GM12878 (cell line): ENCODE measurements around the gene ARL5C. TPM values are rescaled to one million over a fixed set of nuclear protein-coding genes. Genes with fewer than 3 reads are reported as not detected.

ENCODE experiments used
- ATAC-seq: fragments of 200-7000 bp; cut with Tn5 transposase; 3 replicates; pipeline ENCODE4 v1.9.1; 2020; ENCODE audit warnings: mild to moderate bottlenecking, moderate library complexity
- BruUV-seq: library from RNA; stranded (reverse); fragments of 400-500 nt; replicated peaks from 2 replicates; lab custom pipeline; 2021; lab: Mats Ljungman, UMichigan
- CTCF ChIA-PET: fragments of 300-600 bp; sonication (Branson Sonifier 250); formaldehyde crosslinking; extraction: SDS; loops from one replicate; lab custom pipeline; 2021; ENCODE audit warnings: inconsistent platforms; lab: Yijun Ruan, JAX
- POLR2A ChIA-PET: fragments of 350-600 bp; formaldehyde crosslinking; extraction: SDS; loops from one replicate; lab custom pipeline; 2021; ENCODE audit warnings: inconsistent platforms; lab: Charles Lee
- RAD21 ChIA-PET: fragments of 300-600 bp; sonication (Branson Sonifier 250); formaldehyde crosslinking; loops from one replicate; lab custom pipeline; 2023; ENCODE audit warnings: antibody characterized with exemption; ENCODE audit not compliant: unreplicated experiment; lab: Charles Lee
- SMC1A ChIA-PET: fragments of 300-600 bp; sonication (Branson Sonifier 250); formaldehyde crosslinking; loops from one replicate; lab custom pipeline; 2023; ENCODE audit not compliant: unreplicated experiment, uncharacterized antibody; lab: Charles Lee
- DNase-seq: peaks from one replicate; pipeline ENCODE4 v3.0.0-alpha.2; 2011; ENCODE audit warnings: low read depth, low spot score
- FAIRE-seq: peaks from 3 replicates; lab custom pipeline; 2011; peaks lifted over from hg19 to GRCh38; lab: Jason Lieb, UNC
- H2AFZ ChIP-seq: 2 replicates; pipeline ENCODE4 v1.6.0; 2011; ENCODE audit warnings: low read depth, low read length, control low read depth; ENCODE audit not compliant: control insufficient read depth
- H3K27ac ChIP-seq: 2 replicates; pipeline ENCODE4 v1.5.1; 2011; ENCODE audit warnings: control low read depth; ENCODE audit not compliant: control insufficient read depth, insufficient read depth
- H3K27me3 ChIP-seq, 2 experiments: replicated peaks in 1 of 2; 2 replicates each; pipeline versions ENCODE4 v1.6.0 to v1.6.1; 2011; ENCODE audit warnings: low read length in 1 of 2; ENCODE audit not compliant: control insufficient read depth in 2 of 2, insufficient read depth in 2 of 2
- H3K36me3 ChIP-seq, 2 experiments: 2 replicates each; pipeline ENCODE4 v1.5.1; 2011; ENCODE audit warnings: low read length in 1 of 2; ENCODE audit not compliant: control insufficient read depth in 2 of 2, insufficient read depth in 2 of 2
- H3K4me1 ChIP-seq: 2 replicates; pipeline ENCODE4 v1.6.1; 2011; ENCODE audit warnings: mild to moderate bottlenecking, low read length, moderate library complexity, mixed read lengths; ENCODE audit not compliant: control insufficient read depth, insufficient read depth
- H3K4me2 ChIP-seq: 2 replicates; pipeline ENCODE4 v1.6.0; 2011; ENCODE audit warnings: control low read depth; ENCODE audit not compliant: control insufficient read depth, insufficient read depth
- H3K4me3 ChIP-seq: fragments of 200-600 bp; sonication (generic); 2 replicates; pipeline ENCODE4 v1.5.1; 2016
- H3K79me2 ChIP-seq: 2 replicates; pipeline ENCODE4 v1.6.0; 2011; ENCODE audit warnings: low read length; ENCODE audit not compliant: control insufficient read depth, insufficient read depth
- H3K9ac ChIP-seq: 2 replicates; pipeline ENCODE4 v1.8.0; 2011; ENCODE audit warnings: low read length, control low read depth, mixed read lengths; ENCODE audit not compliant: control insufficient read depth, insufficient read depth
- H3K9me3 ChIP-seq: replicated peaks from 3 replicates; pipeline ENCODE4 v1.5.1; 2011; ENCODE audit warnings: mild to moderate bottlenecking, low read length; ENCODE audit not compliant: control insufficient read depth, insufficient read depth
- H4K20me1 ChIP-seq: 2 replicates; pipeline ENCODE4 v1.6.0; 2011; ENCODE audit not compliant: control insufficient read depth, insufficient read depth
- ATF3 ChIP-seq: IDR thresholded peaks from 2 replicates; pipeline ENCODE4 v1.6.1; 2011; ENCODE audit warnings: low read depth, mild to moderate bottlenecking, low read length, moderate library complexity, borderline replicate concordance; ENCODE audit errors: extremely low read depth
- GATAD2B ChIP-seq: fragments of 450-650 bp; conservative IDR thresholded peaks from 2 replicates; pipeline ENCODE4 v1.6.1; 2017; ENCODE audit warnings: low read depth, mild to moderate bottlenecking, moderate library complexity
- NRF1 ChIP-seq: conservative IDR thresholded peaks from 2 replicates; pipeline ENCODE4 v1.6.1; 2011; ENCODE audit warnings: mild to moderate bottlenecking, low read depth, low read length, improper control_type of control experiment
- POLR2A ChIP-seq: IDR thresholded peaks from 2 replicates; pipeline ENCODE4 v1.6.1; 2011; ENCODE audit warnings: low read depth, mild to moderate bottlenecking, low read length
- POLR2AphosphoS2 ChIP-seq: IDR thresholded peaks from 2 replicates; pipeline ENCODE4 v1.6.1; 2011; ENCODE audit warnings: low read depth, mild to moderate bottlenecking, low read length, improper control_type of control experiment, moderate library complexity
- SMAD5 ChIP-seq: IDR thresholded peaks from 2 replicates; pipeline ENCODE4 v1.6.1; 2016; ENCODE audit warnings: antibody characterized with exemption, low read depth
- WGBS: methylation state at CpG from one replicate; pipeline ENCODE4 v1.1.6; 2016; ENCODE audit warnings: low lambda C conversion rate; ENCODE audit not compliant: insufficient replicate concordance, insufficient coverage; ENCODE audit errors: missing lambda C conversion rate; 5-methylcytosine and 5-hydroxymethylcytosine counted together
- in situ Hi-C: fragments of 300-500 bp; cut with MboI; formaldehyde crosslinking; loops from 9 replicates; pipeline ENCODE4 v1.14.3; 2018; ENCODE audit warnings: mixed read lengths
- intact Hi-C: fragments of 100-400 bp; cut with micrococcal nuclease; formaldehyde crosslinking; loops from one replicate; pipeline ENCODE4 v1.14.2; 2022; ENCODE audit not compliant: unreplicated experiment
- polyA plus RNA-seq, 11 experiments: library from polyadenylated mRNA; depleted of rRNA in 4 of 11; unstranded in 6 of 11; stranded (reverse) in 5 of 11; fragments of >200 nt; fragmentation: Nextera tagmentation in 4 of 11; fragmentation: Illumina TruSeq in 1 of 11; extraction: Ambion mirVana in 4 of 11; extraction: Trizol in 1 of 11; gene quantifications; 1 replicate in 1 of 11; 2 replicates in 10 of 11; pipeline versions ENCODE4 v1.2.1 to v1.2.3, GENCODE V29; 2011 to 2016; ENCODE audit warnings: inconsistent platforms in 2 of 11, missing spikeins in 2 of 11, low read depth in 1 of 11
- total RNA-seq, 4 experiments: library from RNA; depleted of rRNA in 3 of 4; stranded (reverse); fragments of >200 nt in 3 of 4; fragmentation: Illumina TruSeq in 1 of 4; extraction: Trizol in 1 of 4; gene quantifications; 2 replicates each; pipeline versions ENCODE4 v1.2.1 to v1.2.3, GENCODE V29; 2013 to 2021
- TF ChIP-seq, protein P1 (sequence below): fragments of 450-650 bp; IDR thresholded peaks from 2 replicates; pipeline ENCODE4 v1.6.1; 2017; ENCODE audit warnings: mild to moderate bottlenecking
- TF ChIP-seq, protein P2 (sequence below): fragments of 450-650 bp; formaldehyde crosslinking; IDR thresholded peaks from 2 replicates; pipeline ENCODE4 v1.4.0; 2020; ENCODE audit warnings: mild to moderate bottlenecking, moderate library complexity

ARL5C gene
- total and polyA plus RNA-seq, 10 of the 15 experiments (the other 5 are each of a cell fraction or from before 2014, with no cell fraction given): not detected

DNA sequence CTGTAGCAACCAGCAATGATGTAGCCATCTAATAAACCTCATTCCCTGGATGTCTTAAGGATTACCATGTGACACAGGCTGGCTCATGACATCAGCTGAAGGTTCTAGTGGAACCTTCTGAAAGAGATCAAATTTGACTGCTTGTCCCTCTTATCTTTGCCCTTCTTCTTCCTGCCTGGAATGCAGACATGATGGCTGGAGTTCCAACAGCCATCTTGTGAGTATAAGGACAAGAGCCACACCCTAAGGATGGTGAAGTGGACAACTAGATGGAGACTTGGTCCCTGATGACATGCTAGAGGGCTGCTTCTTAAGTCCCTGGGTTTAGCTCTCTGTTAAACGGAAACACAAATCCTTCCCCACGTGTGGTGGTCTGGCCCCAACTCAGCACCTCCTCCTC lies 52.1 kb downstream of the ARL5C start:
- no peak for FAIRE-seq

More for the DNA sequence above, 52.1 kb downstream of the ARL5C start:
- TF ChIP-seq, protein P1, sequence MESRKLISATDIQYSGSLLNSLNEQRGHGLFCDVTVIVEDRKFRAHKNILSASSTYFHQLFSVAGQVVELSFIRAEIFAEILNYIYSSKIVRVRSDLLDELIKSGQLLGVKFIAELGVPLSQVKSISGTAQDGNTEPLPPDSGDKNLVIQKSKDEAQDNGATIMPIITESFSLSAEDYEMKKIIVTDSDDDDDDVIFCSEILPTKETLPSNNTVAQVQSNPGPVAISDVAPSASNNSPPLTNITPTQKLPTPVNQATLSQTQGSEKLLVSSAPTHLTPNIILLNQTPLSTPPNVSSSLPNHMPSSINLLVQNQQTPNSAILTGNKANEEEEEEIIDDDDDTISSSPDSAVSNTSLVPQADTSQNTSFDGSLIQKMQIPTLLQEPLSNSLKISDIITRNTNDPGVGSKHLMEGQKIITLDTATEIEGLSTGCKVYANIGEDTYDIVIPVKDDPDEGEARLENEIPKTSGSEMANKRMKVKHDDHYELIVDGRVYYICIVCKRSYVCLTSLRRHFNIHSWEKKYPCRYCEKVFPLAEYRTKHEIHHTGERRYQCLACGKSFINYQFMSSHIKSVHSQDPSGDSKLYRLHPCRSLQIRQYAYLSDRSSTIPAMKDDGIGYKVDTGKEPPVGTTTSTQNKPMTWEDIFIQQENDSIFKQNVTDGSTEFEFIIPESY: no peak
- TF ChIP-seq, protein P2, sequence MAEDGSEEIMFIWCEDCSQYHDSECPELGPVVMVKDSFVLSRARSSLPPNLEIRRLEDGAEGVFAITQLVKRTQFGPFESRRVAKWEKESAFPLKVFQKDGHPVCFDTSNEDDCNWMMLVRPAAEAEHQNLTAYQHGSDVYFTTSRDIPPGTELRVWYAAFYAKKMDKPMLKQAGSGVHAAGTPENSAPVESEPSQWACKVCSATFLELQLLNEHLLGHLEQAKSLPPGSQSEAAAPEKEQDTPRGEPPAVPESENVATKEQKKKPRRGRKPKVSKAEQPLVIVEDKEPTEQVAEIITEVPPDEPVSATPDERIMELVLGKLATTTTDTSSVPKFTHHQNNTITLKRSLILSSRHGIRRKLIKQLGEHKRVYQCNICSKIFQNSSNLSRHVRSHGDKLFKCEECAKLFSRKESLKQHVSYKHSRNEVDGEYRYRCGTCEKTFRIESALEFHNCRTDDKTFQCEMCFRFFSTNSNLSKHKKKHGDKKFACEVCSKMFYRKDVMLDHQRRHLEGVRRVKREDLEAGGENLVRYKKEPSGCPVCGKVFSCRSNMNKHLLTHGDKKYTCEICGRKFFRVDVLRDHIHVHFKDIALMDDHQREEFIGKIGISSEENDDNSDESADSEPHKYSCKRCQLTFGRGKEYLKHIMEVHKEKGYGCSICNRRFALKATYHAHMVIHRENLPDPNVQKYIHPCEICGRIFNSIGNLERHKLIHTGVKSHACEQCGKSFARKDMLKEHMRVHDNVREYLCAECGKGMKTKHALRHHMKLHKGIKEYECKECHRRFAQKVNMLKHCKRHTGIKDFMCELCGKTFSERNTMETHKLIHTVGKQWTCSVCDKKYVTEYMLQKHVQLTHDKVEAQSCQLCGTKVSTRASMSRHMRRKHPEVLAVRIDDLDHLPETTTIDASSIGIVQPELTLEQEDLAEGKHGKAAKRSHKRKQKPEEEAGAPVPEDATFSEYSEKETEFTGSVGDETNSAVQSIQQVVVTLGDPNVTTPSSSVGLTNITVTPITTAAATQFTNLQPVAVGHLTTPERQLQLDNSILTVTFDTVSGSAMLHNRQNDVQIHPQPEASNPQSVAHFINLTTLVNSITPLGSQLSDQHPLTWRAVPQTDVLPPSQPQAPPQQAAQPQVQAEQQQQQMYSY (CRISPR knock-in tag): no peak
- TF ChIP-seq ATF3: no peak
- TF ChIP-seq POLR2AphosphoS2: no peak
- TF ChIP-seq GATAD2B: no peak
- TF ChIP-seq SMAD5: no peak
- TF ChIP-seq NRF1: no peak
- no peak for TF ChIP-seq POLR2A
- H2AFZ ChIP-seq: no peak overlapping the region
- no peak overlapping the region for H3K4me2 ChIP-seq
- peaks cover 0 to 1% of the 10 kb centered on the region in 2 experiments; a peak in 2 of 4 replicates for H3K27me3 ChIP-seq
- no peak overlapping the region for H3K4me3 ChIP-seq
- no peaks in the 10 kb centered on the region for H3K79me2 ChIP-seq
- no TSS peak for BruUV-seq
- H4K20me1 ChIP-seq: no peaks in the 10 kb centered on the region
- H3K27ac ChIP-seq: no peak overlapping the region
- ChIA-PET RAD21 (no interaction called here), POLR2A (no interaction called here), CTCF (interaction anchor here (0.8 to 1.6 kb wide), 4 partner anchors 22 to 189 kb away, joined by 3 read pairs; partner anchors contain the start of gene ARL5C), SMC1A (no interaction called here)
- DNase-seq (no peak), ATAC-seq (no peak)
- no peaks in the 10 kb centered on the region for H3K36me3 ChIP-seq
- no peaks in the 10 kb centered on the region for H3K9me3 ChIP-seq
- in situ Hi-C loops: no loop called here
- 20% methylated on average over 2 of the region's 2 CpGs for WGBS
- peaks cover 7% of the 10 kb centered on the region for H3K4me1 ChIP-seq
- H3K9ac ChIP-seq: no peak overlapping the region
- intact Hi-C loops: no loop called here
